Glomerular endothelial cell (primary cell): ENCODE results near the gene CACHD1. TPM values are rescaled to one million over a fixed set of nuclear protein-coding genes. Genes with fewer than 3 reads are reported as not detected.
"Not testable (repeated sequence)": the region's sequence is repeated elsewhere in the genome, so short reads cannot be mapped to it uniquely, and the experiment has no call there.

Experiments used
- DNase-seq: peaks from one replicate; pipeline ENCODE4 v3.0.0-alpha.2; 2011; ENCODE audit warnings: low read depth, low spot score; ENCODE audit errors: extremely low read depth
- total RNA-seq: library from RNA; depleted of rRNA; stranded (reverse); fragments of >200 nt; gene quantifications from 2 replicates; pipeline ENCODE4 v1.2.3, GENCODE V29; 2015

Gene CACHD1
- total RNA-seq, 1 donor from 2014 or later = 8.2 TPM

DNA sequence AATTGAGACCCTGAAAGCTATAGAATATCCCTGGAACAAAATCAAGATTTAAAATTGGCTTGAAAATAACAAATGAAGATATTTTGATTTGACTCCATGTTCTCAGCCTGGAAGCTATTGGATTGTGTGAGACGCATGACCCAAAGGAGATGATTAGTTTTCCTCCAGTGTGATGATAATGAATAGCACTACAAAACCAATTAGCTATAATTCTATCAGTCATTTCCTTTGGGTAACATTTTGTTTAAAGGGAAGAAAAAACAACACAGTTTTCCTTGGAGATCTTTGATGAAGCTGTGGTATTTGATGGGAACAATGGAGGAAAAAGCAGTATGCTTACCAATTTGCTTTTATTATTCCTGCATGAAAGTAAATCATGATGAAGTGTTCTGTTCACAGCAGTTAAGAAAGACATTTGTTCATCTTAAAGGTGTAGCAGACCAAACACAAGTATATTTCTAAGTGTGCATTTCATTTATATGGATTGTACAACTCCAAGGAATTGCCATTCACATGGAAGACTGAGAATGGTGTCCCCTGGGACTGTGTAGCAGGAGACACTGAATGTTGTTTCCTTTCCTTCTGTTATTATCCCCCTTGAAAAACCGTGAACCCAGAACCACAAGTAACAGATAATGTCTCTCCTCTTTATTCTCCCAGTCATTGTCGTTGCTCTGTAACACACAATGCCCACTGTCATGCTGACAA lies 111.4 kb downstream of the CACHD1 start:
- no peak for DNase-seq

DNA sequence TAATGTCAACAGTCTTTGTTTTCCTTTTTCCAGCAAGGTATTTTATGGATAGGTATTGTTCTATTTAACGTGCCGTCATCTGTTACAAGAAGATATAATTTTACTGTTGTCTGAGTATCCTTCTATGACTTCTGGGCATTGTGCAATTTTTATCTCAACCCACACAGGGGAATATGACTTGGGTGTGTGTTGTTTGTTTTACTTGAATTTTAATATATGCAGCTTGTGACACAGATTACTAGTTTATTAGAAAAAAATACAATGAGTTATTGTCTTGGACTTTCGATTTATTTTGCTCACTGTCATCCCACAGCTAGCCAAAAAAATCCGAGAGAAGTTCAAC lies 111.9 kb downstream of the CACHD1 start:
- no peak for DNase-seq

DNA sequence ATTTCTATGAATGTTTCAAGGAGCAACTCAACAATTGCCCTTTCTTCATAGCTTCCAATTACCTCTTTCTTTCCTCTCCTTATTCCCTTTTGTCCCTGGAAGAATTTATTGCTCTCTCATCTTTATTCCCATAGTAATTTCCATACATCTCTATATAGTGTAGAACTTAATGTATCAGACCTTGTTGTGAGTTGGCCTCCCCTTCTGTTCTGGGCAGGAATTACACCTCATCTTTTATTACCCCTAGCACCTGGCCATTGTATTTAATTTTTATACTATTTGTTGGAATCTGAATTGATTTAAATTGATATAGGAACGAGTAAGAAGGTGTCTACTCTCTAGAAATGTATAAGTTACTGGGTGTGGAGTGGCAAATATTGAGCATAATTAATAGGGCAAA lies 114.5 kb downstream of the CACHD1 start:
- no peak for DNase-seq

DNA sequence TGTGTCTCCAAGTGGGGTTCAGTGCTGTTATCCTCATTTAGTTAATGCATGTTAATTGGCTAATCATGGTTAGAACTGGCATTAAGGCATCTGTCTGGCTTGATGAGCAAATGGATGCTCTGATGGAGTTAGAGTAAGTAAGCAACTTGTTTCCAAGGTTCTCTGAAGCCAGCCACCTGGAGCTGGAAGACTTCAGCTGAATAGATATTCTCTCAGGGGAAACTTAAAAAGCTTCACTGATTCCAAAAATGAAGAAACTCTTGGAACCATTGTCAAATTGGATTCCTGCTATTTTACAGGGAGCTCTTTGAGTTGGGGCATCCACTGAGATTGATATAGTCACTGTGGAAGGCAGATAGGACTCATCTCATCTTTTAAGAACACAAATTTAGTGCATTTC lies 118.9 kb downstream of the CACHD1 start:
- no peak for DNase-seq

DNA sequence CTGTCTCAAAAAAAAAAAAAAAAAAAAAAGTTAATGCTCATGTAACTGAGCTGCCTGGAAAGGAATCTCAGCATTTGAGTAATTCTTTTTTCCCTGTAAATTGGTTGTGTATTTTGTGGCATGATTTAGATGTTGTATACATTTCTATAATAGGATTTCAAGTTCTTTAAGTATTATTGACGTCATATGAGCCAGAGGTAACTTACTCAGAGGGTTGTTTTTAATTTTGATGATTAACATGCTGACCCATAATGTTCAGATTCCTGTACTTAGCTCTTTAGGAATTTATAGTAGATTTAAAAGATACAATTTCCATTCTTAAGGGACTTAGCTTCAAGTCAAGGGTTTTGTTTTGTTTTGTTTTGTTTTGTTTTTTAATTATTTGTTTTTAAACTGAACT lies 120.4 kb downstream of the CACHD1 start:
- no peak for DNase-seq

DNA sequence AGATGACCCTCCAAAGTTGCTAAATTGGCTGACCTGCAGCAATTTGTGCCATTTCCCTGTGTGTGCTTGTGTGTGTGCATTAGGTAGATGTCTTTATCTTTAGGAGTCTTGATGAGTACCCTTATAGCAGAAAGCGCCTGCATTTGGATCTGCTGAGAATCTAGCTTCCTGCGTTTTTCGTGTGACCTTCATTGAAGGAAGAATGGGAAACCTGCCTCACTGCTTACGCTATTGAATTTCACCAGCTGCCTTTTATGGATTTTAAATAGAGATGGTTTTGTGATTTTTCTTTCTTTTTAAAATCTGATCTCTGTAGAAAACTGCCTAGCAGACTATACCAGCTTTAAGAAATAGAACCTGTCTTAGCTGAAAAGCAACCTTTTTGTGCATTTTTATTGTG lies 124.5 kb downstream of the CACHD1 start:
- no peak for DNase-seq

DNA sequence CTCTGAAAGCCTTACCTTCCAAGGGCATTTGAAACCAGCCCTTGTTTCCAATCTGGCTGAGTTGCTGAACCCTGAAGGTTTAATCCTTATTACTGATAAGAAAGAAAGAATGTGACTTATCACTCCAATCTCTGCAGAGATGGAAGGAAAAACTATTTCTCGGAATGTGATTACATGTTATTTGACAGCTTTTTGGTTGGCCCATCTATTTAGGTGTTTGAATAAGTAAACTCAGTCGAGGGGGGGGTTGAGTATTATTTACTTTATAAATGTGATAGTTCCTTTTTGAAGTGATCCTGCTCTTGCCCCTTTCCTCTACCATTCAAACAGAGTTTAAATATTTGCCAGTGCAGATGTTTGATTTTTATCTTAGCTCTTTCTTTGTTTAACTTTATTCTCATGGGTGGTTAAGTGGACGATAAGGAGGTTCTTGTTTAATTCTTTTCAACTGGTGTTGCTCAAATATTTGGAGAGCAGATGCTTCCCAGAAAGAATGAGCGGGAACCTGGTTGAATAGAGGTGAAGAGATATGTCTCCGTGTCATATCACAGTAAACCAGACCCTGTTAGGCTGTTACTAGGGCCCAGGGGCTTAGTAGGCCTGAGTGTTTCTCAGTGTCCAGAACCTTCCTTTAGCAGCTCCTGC lies 126.1 kb downstream of the CACHD1 start:
- DNase-seq = no peak

DNA sequence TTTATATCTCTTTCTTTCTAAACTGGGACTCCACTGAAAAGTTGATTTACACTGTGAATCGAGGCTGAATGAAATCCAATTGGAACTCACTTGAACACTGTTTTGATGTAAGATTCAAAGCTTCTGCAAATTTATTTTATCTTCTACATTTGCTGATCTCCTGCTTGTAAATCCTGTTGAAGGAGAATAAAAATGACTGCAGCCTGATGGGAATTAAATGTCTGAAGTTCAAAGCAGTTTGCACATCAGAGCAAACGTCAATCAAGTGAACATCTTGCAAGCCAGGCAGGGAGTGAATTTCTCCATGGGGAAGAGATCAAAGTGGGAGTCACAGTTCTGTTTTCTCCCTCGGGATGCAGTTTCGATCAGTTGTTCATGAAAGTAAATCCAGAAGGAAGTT lies 127.2 kb downstream of the CACHD1 start:
- DNase-seq = no peak

DNA sequence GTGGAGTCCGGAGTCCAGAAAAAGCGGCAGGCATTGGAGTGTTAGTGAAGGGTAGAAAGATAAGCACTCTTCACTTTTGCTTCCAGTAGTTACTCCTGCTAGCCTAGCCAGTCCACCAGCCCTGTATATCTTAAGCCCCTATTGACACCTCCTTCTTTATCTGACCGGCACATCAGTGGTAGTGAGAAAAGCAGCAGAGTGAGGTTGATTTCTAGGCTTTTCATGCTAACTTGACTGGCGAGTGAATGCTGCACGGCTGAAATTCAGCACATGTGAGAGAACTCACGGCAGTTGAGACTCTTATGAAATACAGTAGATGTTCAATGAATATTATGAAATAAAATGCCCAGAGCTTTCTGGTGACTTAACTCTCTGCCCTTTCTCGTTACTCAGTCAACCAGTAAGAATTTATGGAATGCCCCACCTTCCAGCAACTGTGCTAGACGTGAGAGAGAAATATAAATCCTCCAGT lies 128.2 kb downstream of the CACHD1 start:
- no peak for DNase-seq

DNA sequence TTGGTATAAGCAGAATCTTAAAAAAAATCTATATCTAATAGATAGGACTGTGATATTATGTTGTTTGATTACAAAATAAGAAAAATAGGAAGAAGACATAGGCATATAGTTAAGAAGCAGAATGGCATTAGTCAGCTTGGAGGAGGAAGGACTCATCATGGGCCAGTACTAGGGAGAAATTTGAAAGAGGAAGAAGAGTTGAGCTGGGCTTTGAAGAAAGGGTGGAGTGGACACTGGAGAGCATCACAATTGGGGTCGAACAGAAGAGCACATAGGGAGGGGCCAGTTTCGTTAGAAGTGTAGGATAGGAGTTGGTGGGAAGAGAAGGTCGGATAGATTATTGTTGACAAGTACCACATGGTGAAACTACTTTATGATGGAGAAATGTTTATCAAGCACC lies 129.3 kb downstream of the CACHD1 start:
- DNase-seq = no peak

DNA sequence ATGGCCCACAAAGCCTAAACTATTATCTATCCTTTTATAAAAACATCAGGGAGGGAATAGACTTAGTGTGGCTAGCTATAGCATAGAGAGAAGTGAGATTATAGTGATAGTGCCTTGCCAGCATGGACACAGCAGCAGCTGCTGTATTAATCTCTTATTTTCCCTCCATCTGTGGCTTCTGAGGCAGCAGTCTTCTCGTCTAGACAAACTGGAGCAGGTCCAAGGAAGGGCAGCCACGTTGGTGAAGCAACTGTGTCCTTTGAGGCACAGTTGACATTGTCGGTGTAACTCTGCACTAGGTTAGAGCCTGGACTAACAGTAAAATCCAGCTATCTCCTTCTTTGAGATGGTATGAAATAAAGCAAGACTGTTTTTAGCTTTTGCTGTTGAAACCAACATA lies 131.3 kb downstream of the CACHD1 start:
- no peak for DNase-seq

DNA sequence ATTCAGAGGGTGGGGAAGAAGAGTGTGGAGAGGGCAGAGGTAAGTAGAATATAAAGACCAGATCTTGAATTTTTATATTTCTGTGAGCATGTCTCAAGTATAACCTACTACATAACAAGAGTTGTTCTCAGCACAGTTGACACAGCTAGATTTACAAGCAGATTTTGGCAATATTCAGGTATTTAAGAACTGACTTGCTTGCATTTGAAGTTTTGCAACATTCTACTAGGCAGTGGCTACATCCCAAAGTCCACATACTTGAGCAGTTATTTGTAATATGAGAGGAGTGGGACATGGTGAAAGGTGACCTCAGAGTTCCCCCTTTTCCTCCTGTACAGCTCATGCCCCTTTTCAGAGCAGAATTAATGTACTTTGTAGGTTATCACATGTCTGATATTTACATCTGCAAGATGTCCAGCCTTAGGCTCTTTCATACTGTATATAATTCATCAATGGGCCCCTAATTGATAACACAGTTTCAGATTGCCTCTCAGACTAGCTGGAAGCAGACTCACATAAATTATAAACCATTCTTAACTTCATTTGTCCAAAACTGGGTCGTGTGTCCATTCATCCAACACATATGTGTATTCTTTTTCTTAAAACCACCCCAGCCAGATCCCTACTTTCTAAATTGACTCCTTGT lies 138.2 kb downstream of the CACHD1 start:
- DNase-seq = no peak

DNA sequence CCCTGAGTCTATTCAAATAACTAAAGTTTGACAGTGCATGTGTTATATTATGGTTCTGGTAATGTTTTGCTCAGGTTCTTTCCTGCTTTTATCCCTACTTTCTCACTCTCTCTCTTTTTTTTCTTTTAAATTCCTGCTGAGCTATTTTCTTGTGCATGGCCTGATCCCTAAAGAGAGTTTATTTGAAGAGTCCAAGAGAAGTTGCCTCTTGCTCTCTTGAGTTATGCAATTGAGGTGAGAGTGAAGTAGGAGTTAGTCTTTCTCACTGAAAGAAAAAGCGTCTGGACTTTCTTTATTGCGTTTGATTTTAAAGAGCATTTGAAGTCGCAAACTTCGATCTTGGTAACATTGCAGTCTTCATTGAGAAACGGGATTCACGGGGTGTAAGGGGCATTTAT lies 138.7 kb downstream of the CACHD1 start:
- DNase-seq = no peak

DNA sequence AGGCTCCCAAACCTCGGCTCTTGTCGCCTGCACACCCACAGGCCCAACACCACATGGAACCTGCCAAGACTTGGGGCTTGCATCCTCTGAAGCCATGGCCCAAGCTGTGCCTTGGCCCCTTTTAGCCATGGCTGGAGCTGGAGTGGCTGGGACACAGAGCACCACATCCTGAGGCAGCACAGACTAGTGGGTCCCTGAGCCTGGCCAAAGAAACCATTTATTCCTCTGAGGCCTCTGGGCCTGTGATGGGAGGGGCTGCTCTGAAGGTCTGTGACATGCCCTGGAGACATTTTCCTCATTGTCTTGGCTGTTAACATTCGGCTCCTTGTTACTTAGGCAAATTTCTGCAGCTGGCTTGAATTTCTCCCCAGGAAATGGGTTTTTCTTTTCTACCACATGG lies 141.0 kb downstream of the CACHD1 start:
- DNase-seq = not testable (repeated sequence)

DNA sequence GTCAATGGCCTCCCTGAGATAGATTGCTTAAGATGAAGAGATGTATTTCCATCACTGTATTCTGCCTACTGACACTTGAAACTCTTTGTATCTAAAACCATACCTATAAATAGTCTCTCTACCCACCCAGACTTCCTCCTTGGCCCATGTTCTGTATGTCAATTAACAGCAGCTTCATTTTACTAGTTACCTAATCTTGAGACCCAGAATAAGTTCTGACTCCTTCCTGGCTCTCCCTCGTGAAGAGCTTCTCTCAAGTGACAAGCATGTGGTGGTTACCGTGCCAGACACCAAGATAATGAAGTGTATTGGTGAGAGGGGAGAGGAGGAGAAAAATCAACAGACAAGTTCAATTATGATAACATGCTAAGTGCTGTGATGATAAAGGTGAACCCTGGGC lies 146.1 kb downstream of the CACHD1 start:
- DNase-seq = no peak

DNA sequence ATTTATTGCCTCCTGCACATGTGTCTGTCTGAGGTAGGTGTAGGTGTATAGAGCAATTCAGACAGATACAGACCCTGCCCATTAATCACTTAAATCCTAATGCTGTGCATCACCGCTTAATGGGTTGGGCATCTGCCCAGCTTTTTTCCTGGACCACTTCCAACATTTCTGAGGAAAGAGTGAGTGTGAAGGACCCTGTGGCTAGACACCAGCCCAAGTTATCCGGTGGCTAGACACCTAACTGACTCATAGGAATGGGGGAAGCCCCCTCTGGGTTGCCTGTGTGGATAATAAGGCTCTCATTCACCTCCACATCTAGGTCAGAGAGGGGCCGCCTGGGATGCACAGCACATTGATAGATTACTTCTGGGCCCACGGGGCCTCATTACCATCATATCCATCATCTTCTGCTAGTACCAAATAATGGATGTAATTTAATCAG lies 153.8 kb downstream of the CACHD1 start:
- no peak for DNase-seq

DNA sequence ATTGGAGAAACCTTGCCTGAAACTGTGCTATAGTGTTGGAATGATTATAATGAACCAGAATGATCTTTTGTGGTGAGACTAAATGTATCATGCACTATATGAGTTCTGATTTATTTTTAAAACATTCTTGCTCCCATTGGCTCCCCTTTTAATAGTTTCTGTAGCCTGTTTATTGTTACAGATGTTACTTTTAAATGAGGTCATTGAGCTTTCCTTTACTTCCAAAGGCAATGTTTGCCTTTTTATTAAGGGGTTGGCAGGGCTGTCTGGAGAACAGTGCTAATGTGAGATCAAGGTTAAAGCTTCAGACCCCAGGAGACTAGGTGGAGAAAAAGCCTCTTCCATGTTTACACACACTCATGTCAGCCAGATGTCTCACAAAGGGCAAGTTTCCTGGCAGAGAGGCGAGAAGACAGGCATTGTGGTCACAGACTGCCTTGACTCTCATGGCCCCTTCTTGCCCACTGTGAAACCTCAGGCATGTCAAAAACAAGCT lies 154.3 kb downstream of the CACHD1 start:
- no peak for DNase-seq

DNA sequence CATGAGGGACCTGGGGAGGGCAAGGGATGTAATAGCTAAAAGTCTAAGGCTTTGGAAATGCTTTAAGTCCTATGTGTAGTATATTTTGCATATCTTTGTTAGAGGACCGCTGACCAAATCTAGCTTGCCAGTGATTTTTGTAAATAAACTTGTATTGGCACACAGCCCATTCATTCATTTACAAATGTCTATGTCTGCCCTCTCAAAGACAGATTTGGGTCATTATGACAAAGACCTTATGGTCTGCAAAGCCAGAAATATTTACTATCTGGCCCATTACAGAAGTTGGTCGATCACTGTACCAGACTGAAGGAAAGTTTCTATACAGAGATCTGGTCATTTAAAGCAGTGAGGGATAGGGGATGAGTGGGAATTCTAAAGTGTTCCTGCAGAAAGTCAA lies 154.9 kb downstream of the CACHD1 start:
- DNase-seq = no peak

DNA sequence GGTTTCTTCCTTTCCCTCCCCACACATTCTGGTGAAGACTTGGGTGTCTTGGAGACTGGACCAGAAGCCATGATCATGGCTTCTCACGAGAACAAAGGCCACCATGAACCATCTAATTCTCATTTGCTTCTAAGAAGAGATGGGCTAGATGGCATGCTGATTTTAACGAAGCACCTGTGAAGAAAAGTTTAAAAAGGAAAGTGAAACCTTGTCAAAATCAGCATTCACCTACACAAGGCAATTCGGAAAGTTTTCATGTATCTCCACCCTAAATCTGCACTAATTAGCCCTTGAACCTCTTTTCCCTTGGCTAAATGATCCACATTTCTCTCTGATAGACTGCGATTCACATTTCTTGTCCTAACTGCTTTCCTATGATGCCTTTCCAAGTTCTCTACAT lies 160.7 kb downstream of the CACHD1 start:
- DNase-seq = no peak

DNA sequence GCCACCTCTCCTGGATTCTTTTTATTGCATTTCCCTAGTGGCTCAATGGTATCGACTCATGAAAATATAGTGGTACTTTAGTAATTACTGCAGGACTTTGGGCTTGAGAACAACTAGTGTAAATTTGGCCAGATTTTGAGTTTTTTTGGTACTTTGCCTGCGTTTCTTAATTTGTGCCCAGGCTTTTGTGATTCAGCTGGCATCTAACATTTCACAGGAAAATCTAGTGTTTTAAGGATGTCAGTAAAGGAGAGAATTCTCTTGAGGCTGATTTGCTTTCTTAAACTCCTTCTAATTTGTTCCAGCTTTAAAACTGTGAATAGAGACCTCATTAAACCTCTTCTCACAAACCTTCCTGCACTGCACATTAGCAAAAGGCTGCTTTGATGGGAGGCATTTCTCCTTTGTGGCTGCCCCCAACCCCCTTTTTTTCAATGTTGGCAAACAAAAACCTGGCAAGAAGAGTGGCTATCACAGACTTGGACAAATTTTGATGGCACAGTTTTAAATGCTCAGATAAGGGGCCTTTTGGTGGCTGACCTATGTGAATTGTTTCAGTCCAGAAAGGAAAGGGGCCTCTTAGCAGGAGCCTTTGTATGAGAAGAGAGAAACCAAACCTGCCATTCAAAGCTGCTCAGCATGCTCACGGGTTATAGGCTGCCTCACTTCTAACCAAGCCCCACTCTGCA lies 161.6 kb downstream of the CACHD1 start:
- no peak for DNase-seq

DNA sequence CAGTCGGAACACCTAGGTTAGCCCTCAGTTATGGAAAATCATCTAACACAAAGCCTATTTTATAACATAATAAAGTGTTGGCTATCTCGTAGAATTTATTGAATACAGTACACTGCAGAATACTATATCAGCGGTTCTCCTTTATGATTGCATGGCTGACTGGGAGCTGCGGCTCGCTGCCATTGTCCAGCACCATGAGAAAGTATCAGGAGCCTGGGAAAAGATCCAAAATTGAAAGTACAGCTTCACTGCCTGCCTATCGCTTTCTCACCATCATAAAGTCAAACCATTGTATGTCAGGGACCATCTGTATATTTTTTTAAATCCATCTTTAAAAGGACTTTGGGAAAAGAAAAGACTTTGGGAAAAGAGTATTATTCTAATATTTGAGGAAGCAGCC lies 163.0 kb downstream of the CACHD1 start:
- no peak for DNase-seq
